Chondrocyte (in vitro differentiated cells): ENCODE measurements around the gene PROX2. TPM values are rescaled to one million over a fixed set of nuclear protein-coding genes. Genes with fewer than 3 reads are reported as not detected.

Experiments used
- DNase-seq: peaks from one replicate; pipeline ENCODE4 v3.0.0; 2021; ENCODE audit warnings: mixed read lengths, low spot score
- H3K27ac Mint-ChIP-seq: one replicate; pipeline ENCODE4 v1.8.0; 2021; ENCODE audit warnings: mild to moderate bottlenecking, moderate library complexity, mixed read lengths; ENCODE audit not compliant: unreplicated experiment
- H3K27me3 Mint-ChIP-seq: 2 replicates; pipeline ENCODE4 v1.8.0; 2021; ENCODE audit warnings: low read depth, mixed read lengths
- H3K36me3 Mint-ChIP-seq: 2 replicates; pipeline ENCODE4 v1.8.0; 2021; ENCODE audit warnings: low read depth, mixed read lengths
- H3K4me1 Mint-ChIP-seq: 2 replicates; pipeline ENCODE4 v1.8.0; 2021; ENCODE audit warnings: low read depth, mild to moderate bottlenecking, mixed read lengths
- H3K4me3 Mint-ChIP-seq: one replicate; pipeline ENCODE4 v1.8.0; 2021; ENCODE audit warnings: mild to moderate bottlenecking, moderate library complexity, mixed read lengths; ENCODE audit not compliant: unreplicated experiment
- H3K9me3 Mint-ChIP-seq: 2 replicates; pipeline ENCODE4 v1.8.0; 2021; ENCODE audit warnings: low read depth, mixed read lengths
- total RNA-seq: library from RNA; stranded (reverse); gene quantifications from 3 replicates; pipeline ENCODE4 v1.2.1, GENCODE V29; 2021
- TF ChIP-seq, protein P1 (sequence below): fragments of 200-600 bp; sonication (generic); IDR thresholded peaks from 2 replicates; pipeline ENCODE4 v1.5.0; 2021; ENCODE audit warnings: antibody characterized with exemption, mild to moderate bottlenecking, moderate library complexity

The PROX2 gene
- total RNA-seq, 1 donor from 2014 or later: not detected

DNA sequence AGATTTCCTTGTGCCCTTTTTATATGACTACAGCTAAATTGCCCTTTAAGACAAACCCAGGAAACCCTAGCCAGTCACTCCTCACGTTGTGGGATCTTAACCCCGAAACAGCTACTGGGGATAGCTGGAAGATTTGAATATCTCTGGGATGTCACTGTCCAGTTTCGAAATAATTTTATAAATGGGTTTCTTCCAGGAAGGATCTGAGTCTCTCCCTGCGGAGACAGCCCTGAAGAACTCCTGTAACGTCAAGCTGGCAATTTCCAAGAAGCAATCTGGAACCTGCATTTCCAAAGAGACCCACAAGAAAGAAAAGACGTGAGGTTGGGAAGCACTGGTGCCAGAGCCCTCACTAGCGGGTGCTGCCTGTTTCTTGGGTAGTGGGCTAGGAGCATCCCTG lies 20.9 kb downstream of the PROX2 start:
- H3K27ac Mint-ChIP-seq: no peak overlapping the region
- no peak overlapping the region for H3K4me3 Mint-ChIP-seq
- no peaks in the 10 kb centered on the region for H3K27me3 Mint-ChIP-seq
- H3K36me3 Mint-ChIP-seq: no peaks in the 10 kb centered on the region
- TF ChIP-seq, protein P1, sequence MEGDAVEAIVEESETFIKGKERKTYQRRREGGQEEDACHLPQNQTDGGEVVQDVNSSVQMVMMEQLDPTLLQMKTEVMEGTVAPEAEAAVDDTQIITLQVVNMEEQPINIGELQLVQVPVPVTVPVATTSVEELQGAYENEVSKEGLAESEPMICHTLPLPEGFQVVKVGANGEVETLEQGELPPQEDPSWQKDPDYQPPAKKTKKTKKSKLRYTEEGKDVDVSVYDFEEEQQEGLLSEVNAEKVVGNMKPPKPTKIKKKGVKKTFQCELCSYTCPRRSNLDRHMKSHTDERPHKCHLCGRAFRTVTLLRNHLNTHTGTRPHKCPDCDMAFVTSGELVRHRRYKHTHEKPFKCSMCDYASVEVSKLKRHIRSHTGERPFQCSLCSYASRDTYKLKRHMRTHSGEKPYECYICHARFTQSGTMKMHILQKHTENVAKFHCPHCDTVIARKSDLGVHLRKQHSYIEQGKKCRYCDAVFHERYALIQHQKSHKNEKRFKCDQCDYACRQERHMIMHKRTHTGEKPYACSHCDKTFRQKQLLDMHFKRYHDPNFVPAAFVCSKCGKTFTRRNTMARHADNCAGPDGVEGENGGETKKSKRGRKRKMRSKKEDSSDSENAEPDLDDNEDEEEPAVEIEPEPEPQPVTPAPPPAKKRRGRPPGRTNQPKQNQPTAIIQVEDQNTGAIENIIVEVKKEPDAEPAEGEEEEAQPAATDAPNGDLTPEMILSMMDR: no peak
- H3K4me1 Mint-ChIP-seq: peaks cover 14% of the 10 kb centered on the region
- DNase-seq: no peak
- H3K9me3 Mint-ChIP-seq: no peaks in the 10 kb centered on the region

DNA sequence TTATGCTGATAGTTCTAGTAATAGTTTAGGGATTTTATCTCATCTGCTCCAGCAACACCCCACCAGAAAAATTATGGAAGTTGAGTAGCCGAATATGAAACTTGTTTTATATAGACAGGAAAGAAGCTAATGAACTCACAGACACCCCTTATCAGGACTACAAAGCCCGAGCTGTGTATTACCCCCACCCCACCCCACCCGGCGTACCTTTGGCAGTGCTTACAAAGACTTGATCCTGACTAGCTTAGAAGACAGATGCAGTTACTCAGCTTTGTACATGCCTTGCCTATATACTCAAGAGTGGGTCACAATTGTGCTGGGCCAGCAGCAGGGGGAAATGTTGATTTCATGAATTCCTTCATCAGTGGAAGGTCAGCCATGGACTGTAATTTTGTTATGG lies 22.4 kb downstream of the PROX2 start:
- Mint-ChIP-seq H3K9me3 (no peaks in the 10 kb centered on the region), H3K4me3 (no peak overlapping the region), H3K27ac (no peak overlapping the region), H3K36me3 (no peaks in the 10 kb centered on the region), H3K4me1 (peaks cover 13% of the 10 kb centered on the region), H3K27me3 (no peaks in the 10 kb centered on the region)
- no peak for DNase-seq
- TF ChIP-seq, protein P1: no peak

DNA sequence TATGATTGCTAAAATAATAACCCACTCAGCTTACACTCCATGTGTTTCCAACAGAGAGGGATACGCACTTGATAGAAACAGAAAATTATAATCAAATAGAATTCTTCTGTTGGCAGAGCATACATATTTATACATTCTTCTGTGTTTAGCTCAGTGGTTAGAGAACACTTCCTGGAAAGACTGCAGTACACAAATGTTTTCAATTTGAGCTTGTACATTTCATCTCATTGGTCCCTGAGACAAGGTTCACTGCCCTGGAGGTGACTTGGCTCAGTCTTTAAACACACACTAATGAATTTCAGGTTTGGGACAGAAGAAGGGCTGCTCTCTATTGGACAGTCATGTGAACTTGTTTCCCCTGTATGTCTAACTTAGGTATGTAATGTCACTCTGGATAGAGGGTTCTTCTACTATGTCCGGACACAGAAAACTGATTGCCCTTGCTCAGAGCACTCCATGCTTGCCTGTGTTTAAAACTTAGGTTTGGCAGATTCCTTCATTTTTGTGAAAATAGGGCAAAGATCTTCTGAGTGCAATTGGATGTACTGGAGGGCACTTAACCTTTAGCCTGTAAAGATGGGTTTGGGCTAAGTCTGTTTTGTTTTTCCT lies 22.9 kb downstream of the PROX2 start:
- Mint-ChIP-seq H3K27me3 (no peaks in the 10 kb centered on the region), H3K4me1 (peaks cover 13% of the 10 kb centered on the region), H3K27ac (no peak overlapping the region), H3K4me3 (no peak overlapping the region), H3K36me3 (no peaks in the 10 kb centered on the region), H3K9me3 (no peaks in the 10 kb centered on the region)
- TF ChIP-seq, protein P1: no peak
- DNase-seq: no peak

DNA sequence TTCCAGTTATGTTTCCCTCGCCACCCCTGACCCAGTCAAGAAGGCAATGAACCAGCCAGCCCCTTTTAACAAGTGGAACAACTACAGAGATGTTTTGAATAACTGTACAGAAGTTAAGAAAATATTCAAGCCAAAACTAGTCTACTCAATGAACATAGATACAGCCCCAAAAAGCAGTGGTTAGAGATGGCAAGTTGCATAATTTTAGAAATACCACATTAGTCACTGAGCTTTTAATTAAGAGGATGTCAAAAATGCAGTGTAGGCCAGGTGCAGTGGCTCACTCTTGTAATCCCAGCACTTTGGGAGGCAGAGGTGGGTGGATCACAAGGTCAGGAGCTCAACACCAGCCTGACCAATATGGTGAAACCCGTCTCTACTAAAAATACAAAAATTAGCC lies 27.2 kb downstream of the PROX2 start:
- H3K9me3 Mint-ChIP-seq: no peaks in the 10 kb centered on the region
- H3K4me3 Mint-ChIP-seq: no peak overlapping the region
- no peaks in the 10 kb centered on the region for H3K27me3 Mint-ChIP-seq
- H3K27ac Mint-ChIP-seq: no peak overlapping the region
- H3K36me3 Mint-ChIP-seq: no peaks in the 10 kb centered on the region
- H3K4me1 Mint-ChIP-seq: peaks cover 36% of the 10 kb centered on the region
- no peak for DNase-seq
- TF ChIP-seq, protein P1: no peak

DNA sequence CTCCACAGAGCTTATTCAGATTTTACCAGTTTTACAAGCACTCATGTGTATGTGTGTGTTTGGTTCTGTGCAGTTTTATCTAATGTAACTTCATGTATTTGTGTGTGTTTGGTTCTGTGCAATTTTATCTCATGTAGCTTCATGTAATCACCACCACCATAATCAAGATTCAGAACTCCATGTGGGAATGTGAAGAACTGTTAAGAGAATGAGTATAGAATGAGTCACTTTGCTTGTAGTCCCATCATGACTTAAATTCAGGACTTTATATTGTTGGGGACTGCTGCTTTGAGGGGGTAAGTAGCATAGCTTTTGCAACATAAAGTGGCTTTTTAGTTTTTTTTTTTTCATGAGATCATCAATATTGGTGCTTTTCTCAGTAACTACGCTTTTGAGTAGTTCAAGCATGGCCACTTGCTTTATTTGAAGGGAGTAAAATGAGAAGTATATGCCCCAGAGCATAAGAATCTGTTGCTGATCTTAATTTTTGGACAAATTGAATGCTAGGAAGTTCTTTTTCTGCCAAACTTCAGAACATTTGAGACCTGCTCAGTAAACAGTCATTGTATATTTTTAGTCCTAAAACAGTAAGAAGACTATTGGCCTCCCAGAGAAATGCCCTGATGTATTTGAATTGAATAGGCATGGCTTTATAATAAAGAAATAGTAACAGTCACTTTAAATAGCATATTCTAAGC lies 28.8 kb downstream of the PROX2 start:
- no peak overlapping the region for H3K27ac Mint-ChIP-seq
- H3K27me3 Mint-ChIP-seq: no peaks in the 10 kb centered on the region
- no peaks in the 10 kb centered on the region for H3K9me3 Mint-ChIP-seq
- TF ChIP-seq, protein P1: no peak
- H3K4me3 Mint-ChIP-seq: no peak overlapping the region
- no peaks in the 10 kb centered on the region for H3K36me3 Mint-ChIP-seq
- peaks cover 33% of the 10 kb centered on the region for H3K4me1 Mint-ChIP-seq
- DNase-seq: no peak
